VCaP (cell line): ENCODE measurements around the gene SARNP.

Experiments
- H3K27ac ChIP-seq: fragments of 450-650 bp; 2 replicates; pipeline ENCODE4 v1.5.1; 2017
- TF ChIP-seq, protein P1 (sequence below): fragments of 450-650 bp; conservative IDR thresholded peaks from 2 replicates; pipeline ENCODE4 v1.5.1; 2017; ENCODE audit warnings: mild to moderate bottlenecking, moderate library complexity

The SARNP gene

DNA sequence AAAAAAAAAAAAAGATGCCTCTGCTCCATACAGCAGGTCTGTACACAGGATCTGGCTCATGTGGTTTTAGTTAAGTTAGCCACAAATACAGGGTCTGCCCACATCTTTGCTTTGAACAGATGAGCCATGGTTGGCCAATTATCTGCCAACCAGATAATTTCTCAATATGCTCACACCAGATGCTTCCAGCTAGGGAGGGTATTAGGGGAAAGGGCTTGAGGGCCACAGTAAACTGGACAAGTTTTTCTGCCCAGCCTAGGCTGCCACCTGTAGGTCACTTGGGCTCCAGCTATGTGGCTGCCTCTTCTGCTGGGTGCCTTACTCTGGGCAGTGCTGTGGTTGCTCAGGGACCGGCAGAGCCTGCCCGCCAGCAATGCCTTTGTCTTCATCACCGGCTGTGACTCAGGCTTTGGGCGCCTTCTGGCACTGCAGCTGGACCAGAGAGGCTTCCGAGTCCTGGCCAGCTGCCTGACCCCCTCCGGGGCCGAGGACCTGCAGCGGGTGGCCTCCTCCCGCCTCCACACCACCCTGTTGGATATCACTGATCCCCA is 96.6 kb downstream of the SARNP start:
- TF ChIP-seq, protein P1, sequence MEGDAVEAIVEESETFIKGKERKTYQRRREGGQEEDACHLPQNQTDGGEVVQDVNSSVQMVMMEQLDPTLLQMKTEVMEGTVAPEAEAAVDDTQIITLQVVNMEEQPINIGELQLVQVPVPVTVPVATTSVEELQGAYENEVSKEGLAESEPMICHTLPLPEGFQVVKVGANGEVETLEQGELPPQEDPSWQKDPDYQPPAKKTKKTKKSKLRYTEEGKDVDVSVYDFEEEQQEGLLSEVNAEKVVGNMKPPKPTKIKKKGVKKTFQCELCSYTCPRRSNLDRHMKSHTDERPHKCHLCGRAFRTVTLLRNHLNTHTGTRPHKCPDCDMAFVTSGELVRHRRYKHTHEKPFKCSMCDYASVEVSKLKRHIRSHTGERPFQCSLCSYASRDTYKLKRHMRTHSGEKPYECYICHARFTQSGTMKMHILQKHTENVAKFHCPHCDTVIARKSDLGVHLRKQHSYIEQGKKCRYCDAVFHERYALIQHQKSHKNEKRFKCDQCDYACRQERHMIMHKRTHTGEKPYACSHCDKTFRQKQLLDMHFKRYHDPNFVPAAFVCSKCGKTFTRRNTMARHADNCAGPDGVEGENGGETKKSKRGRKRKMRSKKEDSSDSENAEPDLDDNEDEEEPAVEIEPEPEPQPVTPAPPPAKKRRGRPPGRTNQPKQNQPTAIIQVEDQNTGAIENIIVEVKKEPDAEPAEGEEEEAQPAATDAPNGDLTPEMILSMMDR = peak; percentile 79
- 0 out of 2 replicates have a peak overlapping the region, but pooled peaks have one; percentile 8 for H3K27ac ChIP-seq

DNA sequence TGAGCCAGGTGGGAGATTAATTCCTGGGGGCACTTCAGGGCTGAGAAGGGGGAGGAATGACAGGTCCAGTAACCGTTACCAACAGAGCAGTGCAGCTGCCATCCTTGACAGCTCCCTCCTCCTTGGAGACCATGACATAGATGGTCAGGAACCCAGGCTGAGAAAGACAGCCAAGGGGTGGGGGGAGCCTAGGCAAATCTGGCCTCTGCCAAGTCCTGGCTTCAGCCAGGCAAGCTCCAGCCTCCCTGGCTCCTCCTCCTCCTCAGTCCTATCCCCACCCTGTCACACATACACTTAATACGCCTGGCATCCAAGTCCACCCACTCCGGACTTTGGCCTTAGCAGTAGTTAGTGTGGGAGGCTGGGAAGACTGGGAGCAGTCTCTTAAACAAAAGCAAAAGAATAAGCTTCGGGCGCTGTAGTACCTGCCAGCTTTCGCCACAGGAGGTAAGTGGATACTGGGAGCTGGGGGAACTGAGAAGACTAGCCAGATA is 97.4 kb downstream of the SARNP start, which contains the start of gene RDH5:
Gene RDH5 (plus strand): TSS at position 323 of the 494 bp plus-strand sequence. CDS start 792 bp downstream, outside the sequence.
- TF ChIP-seq, protein P1 = no peak
- H3K27ac ChIP-seq = 0 out of 2 replicates have a peak within 1 kb of the TSS, but pooled peaks have one; percentile 8

DNA sequence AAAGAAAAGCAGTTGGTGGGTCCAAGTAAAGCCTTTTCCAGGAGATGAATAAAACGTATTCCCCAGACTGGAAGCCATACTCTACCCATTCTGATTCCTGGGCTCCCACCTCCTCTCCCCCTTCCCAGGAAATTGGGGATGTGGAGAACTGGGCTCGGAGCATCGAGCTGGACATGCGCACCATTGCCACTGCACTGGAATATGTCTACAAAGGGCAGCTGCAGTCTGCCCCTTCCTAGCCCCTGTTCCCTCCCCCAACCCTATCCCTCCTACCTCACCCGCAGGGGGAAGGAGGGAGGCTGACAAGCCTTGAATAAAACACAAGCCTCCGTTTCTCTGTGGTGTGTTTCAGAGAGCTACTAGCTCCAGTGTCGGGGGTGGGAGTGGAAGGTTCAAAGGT is 98.2 kb downstream of the SARNP start:
- H3K27ac ChIP-seq = no peak overlapping the region

DNA sequence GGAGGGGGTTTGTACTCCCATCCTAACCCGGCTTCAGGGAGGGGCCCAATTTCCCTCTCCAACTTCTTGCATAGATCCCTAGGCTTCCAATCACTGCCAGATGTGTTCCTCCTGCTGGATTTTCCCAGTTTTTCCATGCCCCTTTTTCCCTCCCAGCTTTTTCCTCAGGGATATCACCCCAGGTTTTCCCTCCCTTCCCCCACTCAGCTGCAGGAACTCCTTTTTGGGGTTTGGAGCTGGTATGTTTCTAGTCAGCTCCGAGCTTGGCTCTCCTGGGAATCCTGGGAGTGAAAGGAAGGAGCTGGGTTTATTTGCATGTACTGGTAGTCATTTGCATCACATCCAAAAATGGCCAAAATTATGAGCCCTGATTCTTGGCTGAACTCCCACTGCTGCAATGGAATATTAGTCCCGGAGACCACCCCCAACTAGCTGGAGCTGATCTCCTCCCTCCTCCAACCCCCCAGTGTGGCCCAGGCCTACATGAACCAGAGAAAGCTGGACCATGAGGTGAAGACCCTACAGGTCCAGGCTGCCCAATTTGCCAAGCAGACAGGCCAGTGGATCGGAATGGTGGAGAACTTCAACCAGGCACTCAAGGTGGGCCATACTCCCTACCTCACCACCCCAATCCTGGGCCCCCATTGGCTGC is 98.8 kb downstream of the SARNP start:
- H3K27ac ChIP-seq = no peak overlapping the region
- TF ChIP-seq, protein P1 = no peak

More for the DNA sequence above, 98.2 kb downstream of the SARNP start:
- TF ChIP-seq, protein P1 = no peak

DNA sequence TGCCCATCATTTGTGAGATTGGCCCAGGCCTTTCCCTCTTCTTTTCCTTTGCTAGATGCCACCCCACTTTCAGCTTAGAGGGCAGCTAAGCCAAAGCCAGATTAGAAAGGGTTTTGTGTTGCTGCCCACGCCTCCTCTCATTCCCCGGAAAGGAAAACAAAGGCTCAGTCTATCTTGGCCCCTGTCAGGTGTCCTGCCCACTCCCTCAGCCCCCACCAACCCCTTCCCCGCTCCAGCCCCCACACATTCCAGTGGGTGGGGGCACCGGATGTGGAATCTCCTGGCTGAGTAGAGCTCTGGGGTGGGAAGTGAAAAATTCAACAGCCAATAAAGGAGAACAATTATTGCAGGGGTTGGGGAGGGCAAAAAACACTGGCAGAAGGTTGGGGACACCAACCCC is 99.5 kb downstream of the SARNP start:
- TF ChIP-seq, protein P1 = no peak
- no peak overlapping the region for H3K27ac ChIP-seq

DNA sequence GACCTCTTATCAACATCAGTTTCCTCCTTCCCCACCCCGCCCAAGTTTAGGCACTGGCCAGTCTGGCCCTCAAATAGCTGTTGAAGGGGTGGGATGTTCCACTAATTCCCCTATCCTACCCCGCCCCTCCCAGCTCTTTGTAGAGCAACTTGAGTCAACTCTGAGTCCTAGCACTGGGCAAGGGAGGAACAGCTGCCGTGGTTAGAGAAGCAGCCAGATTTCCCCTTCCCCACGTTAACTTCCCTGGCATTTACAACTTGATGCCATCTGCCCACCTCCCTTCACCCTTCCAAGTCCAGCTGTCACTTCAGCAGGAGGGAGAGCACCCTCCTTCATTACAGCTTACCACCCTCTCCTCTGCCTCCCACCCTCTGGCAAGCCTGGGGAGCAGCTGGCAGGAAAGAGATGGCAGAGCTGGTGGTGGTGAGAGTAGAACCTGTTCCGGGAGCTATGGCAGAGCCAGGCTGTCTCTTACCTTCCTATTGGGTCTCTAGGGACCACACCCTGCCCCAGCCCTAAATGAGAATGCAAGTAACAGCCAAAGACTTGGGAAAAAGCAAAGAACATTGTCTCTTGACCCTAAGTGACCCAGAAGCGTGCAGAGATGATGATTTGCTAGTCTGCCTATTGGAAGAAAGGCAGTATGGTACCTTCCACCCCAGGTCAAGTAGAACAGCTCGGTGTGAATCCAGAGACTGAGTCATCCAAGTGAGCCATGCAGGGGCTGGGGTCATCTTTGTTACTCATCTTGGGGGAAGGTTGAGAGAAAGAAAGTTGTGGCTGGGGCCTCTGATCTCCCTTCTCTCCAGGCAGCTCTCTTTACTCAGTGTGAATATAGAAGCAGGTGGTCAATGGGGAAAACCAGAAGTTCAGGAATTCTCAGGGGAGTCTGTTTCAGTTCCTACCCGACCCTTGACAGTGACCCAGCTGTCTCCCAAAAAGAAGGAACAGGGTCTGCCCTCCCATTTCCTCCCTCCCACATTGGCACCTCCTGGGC is 100.2 kb downstream of the SARNP start:
- TF ChIP-seq, protein P1 = no peak
- H3K27ac ChIP-seq = peak overlapping the region; percentile 87

DNA sequence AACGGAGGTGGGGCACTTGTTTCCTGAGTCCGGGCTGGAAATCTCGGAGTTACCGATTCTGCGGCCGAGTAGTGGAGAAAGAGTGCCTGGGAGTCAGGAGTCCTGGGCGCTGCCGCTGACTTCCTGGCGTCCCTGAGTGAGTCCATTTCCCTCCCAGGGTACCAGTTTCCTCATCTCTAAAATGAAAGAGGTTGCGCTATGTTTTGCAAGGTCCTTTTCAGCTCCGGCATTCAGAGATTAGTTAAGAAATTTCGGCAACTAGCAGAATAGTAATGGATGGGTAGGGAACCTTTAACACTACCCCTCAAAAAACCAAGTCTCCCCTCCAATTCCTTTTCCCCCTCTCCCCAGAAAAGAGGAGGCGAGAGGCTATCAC is 101.0 kb downstream of the SARNP start:
- TF ChIP-seq, protein P1 = no peak
- H3K27ac ChIP-seq = peak overlapping the region; percentile 87
